ENCODE measurements around the gene ZDHHC1.

The ZDHHC1 gene

GRCh38 chr16:67432506-67432890, 16.2 kb upstream of the ZDHHC1 start:
- TF ChIP-seq, protein P1, sequence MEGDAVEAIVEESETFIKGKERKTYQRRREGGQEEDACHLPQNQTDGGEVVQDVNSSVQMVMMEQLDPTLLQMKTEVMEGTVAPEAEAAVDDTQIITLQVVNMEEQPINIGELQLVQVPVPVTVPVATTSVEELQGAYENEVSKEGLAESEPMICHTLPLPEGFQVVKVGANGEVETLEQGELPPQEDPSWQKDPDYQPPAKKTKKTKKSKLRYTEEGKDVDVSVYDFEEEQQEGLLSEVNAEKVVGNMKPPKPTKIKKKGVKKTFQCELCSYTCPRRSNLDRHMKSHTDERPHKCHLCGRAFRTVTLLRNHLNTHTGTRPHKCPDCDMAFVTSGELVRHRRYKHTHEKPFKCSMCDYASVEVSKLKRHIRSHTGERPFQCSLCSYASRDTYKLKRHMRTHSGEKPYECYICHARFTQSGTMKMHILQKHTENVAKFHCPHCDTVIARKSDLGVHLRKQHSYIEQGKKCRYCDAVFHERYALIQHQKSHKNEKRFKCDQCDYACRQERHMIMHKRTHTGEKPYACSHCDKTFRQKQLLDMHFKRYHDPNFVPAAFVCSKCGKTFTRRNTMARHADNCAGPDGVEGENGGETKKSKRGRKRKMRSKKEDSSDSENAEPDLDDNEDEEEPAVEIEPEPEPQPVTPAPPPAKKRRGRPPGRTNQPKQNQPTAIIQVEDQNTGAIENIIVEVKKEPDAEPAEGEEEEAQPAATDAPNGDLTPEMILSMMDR (IDR thresholded peaks at IDR 0.05), result no peak
- no peak overlapping the region for H3K27ac ChIP-seq
- DNase-seq (ENCODE audit: low spot score), result no peak
- H3K4me3 ChIP-seq, result no peak overlapping the region

DNA sequence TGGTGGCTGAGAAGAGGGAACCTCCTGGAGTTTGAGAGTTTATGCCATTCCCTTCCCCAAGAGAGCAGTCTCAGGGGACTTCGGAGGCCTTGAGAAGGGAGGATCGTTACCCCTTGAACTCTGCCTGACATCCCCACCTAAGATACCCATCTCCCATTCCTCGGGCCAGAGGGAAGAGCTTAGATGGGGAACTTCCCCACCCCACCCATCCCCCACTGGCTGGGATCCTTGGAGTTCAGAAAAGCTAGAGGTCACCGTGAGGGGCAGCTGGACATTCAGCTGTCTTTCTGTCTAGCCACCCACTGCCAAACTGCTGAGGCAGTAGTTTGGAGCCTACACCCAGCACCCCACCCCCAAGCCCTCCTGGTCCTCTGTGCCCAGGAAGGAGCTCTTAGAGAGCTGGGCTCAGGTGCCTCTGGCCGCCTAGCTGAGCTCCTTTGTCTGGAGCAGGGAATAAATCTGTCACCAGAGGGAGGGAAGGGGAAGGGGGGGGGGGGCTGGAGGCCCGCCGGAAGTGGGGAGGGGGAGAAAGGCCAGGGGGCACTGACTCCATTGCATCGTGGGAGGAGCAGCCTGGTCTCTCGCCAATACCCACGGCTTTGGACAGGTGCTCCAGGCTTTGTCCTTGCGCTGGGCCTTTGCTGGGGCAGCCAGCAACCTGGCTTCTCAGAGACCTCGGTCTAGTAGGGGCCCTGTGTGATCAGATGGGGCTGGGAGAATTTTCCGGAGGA, 15.7 kb upstream of the ZDHHC1 start:
- Histone ChIP-seq H3K27ac (peak overlapping the region in 1 of 2 donors; percentile 71), H3K4me3 (peak overlapping the region; percentile 74)
- no peak for DNase-seq (ENCODE audit: low spot score)
- TF ChIP-seq, protein P1 (IDR thresholded peaks at IDR 0.05), result no peak

- H3K27ac ChIP-seq, result peak within 1 kb of the TSS in 1 of 2 donors; percentile 71
- TF ChIP-seq, protein P1 (IDR thresholded peaks at IDR 0.05), result no peak
- H3K4me3 ChIP-seq, result peak within 1 kb of the TSS; percentile 74
- DNase-seq (ENCODE audit: low spot score), result no peak
Observed at GRCh38 chr16:67430977-67431774, 14.9 kb upstream of the ZDHHC1 start, which contains the start of gene HSD11B2. Gene HSD11B2 (plus strand): TSS chr16:67431121. CDS start chr16:67431249, 128 bp downstream.

DNA sequence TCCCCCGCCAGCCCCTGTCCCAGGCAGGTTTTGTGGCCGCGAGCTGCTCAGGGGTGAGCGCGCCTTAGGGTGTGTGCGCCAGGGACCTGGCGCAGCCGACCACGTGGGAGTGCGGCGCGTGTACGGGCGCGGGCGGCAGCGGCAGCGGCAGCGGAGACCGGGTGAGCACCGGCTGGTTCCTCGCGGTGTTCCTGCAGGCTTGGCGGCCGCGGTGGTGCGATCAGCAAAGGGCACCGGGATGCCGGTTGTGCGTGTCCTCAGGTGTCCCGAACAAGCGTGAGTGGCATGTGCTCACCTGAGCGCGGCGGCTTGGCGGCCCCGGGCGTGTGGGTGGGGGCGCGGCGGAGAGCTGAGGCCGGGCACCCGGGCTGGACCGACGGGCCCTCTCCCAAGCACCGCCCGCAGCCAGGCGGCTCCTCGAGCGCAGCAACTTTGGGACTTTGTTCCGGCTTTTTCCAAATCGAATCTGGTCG, 14.3 kb upstream of the ZDHHC1 start:
- TF ChIP-seq, protein P1 (IDR thresholded peaks at IDR 0.05), result no peak
- peak overlapping the region in 1 of 2 donors; percentile 71 for H3K27ac ChIP-seq
- DNase-seq (ENCODE audit: low spot score), result no peak
- H3K4me3 ChIP-seq, result peak overlapping the region; percentile 74

DNA sequence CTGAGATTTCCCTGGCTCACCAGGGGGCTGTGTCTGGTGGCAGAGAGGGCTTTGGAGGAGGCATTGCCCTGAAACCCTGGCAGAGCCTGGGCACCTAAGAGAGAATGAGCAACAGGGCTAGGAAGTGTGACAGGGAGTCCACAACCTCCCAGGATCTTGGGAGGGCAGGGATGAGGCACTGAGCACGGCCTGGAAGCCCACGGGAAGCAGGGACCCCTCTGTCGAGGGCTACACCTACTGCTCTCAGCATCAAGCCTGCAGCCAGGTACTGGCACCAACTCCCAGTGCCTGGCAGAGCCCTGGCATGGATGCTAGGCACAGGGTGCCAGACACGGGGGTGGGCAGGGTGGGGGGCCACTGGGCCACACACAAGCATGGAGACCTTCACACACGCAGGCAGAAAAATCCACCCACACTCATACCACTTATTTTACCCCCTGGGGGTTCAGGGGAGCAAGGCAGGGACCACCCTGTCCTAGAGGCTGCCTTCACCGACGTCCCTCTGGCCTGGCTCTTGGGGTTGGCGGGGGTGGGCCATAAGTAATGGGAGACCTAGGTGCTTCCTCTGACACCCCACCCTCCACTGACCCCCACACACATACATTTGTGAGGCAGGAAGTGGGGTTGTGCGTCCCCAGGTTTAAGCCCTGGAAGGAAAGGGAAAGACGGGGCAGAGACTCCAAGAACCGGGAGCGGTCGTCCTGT, 13.7 kb upstream of the ZDHHC1 start:
- TF ChIP-seq, protein P1 (IDR thresholded peaks at IDR 0.05), result no peak
- no peak for DNase-seq (ENCODE audit: low spot score)
- Histone ChIP-seq H3K27ac (no peak overlapping the region), H3K4me3 (peak overlapping the region; percentile 74)

- no peak for DNase-seq (ENCODE audit: low spot score)
- Histone ChIP-seq H3K4me3 (no peak overlapping the region), H3K27ac (no peak overlapping the region)
- TF ChIP-seq, protein P1 (IDR thresholded peaks at IDR 0.05), result no peak
Observed at GRCh38 chr16:67429053-67429798, 12.9 kb upstream of the ZDHHC1 start.
